HepG2 (cell line): ENCODE results near the gene OSER1. TPM values are rescaled to one million over a fixed set of nuclear protein-coding genes. Genes with fewer than 3 reads are reported as not detected.

ENCODE experiments used
- EED ChIP-seq: sonication (generic); formaldehyde crosslinking; IDR thresholded peaks from 2 replicates; pipeline ENCODE4 v1.5.0; 2020; ENCODE audit warnings: mild to moderate bottlenecking, missing genetic modification reagents
- EZH2 ChIP-seq: conservative IDR thresholded peaks from 2 replicates; pipeline ENCODE4 v1.6.1; 2012; ENCODE audit warnings: mild to moderate bottlenecking, low read depth, low read length, moderate library complexity
- IKZF5 ChIP-seq: IDR thresholded peaks from 2 replicates; pipeline ENCODE4 v1.6.1; 2018; ENCODE audit warnings: missing genetic modification reagents, mild to moderate bottlenecking, missing compliant biosample characterization
- JUND ChIP-seq: sonication (generic); formaldehyde crosslinking; IDR thresholded peaks from 2 replicates; pipeline ENCODE4 v1.8.0; 2022; ENCODE audit warnings: mild to moderate bottlenecking, missing genetic modification reagents
- NFYB ChIP-seq: sonication (generic); formaldehyde crosslinking; IDR thresholded peaks from 2 replicates; pipeline ENCODE4 v1.4.0; 2020; ENCODE audit warnings: missing genetic modification reagents
- PAX8 ChIP-seq: sonication (generic); formaldehyde crosslinking; IDR thresholded peaks from 2 replicates; pipeline ENCODE4 v1.8.0; 2022; ENCODE audit warnings: mild to moderate bottlenecking, missing genetic modification reagents, borderline replicate concordance
- PTBP1 ChIP-seq: fragments of 200-400 bp; formaldehyde crosslinking; IDR thresholded peaks from 2 replicates; pipeline ENCODE4 v1.6.1; 2018; ENCODE audit warnings: low read length, low read depth; ENCODE audit not compliant: poor library complexity, severe bottlenecking
- SIX4 ChIP-seq: sonication (generic); formaldehyde crosslinking; IDR thresholded peaks from 2 replicates; pipeline ENCODE4 v1.4.0; 2020; ENCODE audit warnings: missing genetic modification reagents
- STAT6 ChIP-seq: sonication (generic); formaldehyde crosslinking; IDR thresholded peaks from 2 replicates; pipeline ENCODE4 v1.4.0; 2020; ENCODE audit warnings: missing genetic modification reagents, mild to moderate bottlenecking, borderline replicate concordance
- TEAD3 ChIP-seq: optimal IDR thresholded peaks from 2 replicates; pipeline ENCODE3; 2016; ENCODE audit warnings: borderline replicate concordance
- TMF1 ChIP-seq: sonication (generic); formaldehyde crosslinking; IDR thresholded peaks from 2 replicates; pipeline ENCODE4 v1.8.1; 2022; ENCODE audit warnings: low read depth, missing genetic modification reagents
- ZC3H13 ChIP-seq: sonication (generic); formaldehyde crosslinking; IDR thresholded peaks from 2 replicates; pipeline ENCODE4 v1.8.1; 2023; ENCODE audit warnings: mild to moderate bottlenecking, missing genetic modification reagents, moderate library complexity
- ZFP1 ChIP-seq: IDR thresholded peaks from 2 replicates; pipeline ENCODE4 v1.6.1; 2016
- ZKSCAN1 ChIP-seq: fragments of 150-350 bp; IDR thresholded peaks from 2 replicates; pipeline ENCODE4 v1.6.1; 2014; ENCODE audit warnings: low read length
- polyA plus RNA-seq, 8 experiments: library from polyadenylated mRNA; depleted of rRNA in 3 of 8; stranded (reverse) in 7 of 8; unstranded in 1 of 8; fragments of >200 nt; fragmentation: Illumina TruSeq in 4 of 8; extraction: Trizol in 4 of 8; gene quantifications; 2 replicates each; pipeline versions ENCODE4 v1.2.1 to v1.2.3, GENCODE V29; 2011 to 2016; ENCODE audit warnings: low read depth in 4 of 8, missing spikeins in 1 of 8, mixed read lengths in 1 of 8; ENCODE audit not compliant: insufficient read depth in 1 of 8
- total RNA-seq, 5 experiments: library from RNA; depleted of rRNA; stranded (reverse); fragments of >200 nt; fragmentation: Illumina TruSeq; extraction: Trizol; gene quantifications; 2 replicates each; pipeline ENCODE4 v1.2.3, GENCODE V29; 2016; ENCODE audit warnings: low read depth in 1 of 5
- TF ChIP-seq, protein P1 (sequence below): sonication (generic); formaldehyde crosslinking; IDR thresholded peaks from 2 replicates; pipeline ENCODE4 v1.5.0; 2020; ENCODE audit warnings: missing genetic modification reagents, mild to moderate bottlenecking, borderline replicate concordance
- TF ChIP-seq, protein P2 (sequence below): sonication (generic); formaldehyde crosslinking; IDR thresholded peaks from 2 replicates; pipeline ENCODE4 v1.4.0; 2020; ENCODE audit warnings: missing genetic modification reagents, borderline replicate concordance
- TF ChIP-seq, protein P3 (sequence below): sonication (generic); formaldehyde crosslinking; IDR thresholded peaks from 2 replicates; pipeline ENCODE4 v1.4.0; 2020; ENCODE audit warnings: missing genetic modification reagents, borderline replicate concordance
- TF ChIP-seq, protein P4 (sequence below): conservative IDR thresholded peaks from 2 replicates; pipeline ENCODE4 v1.6.1; 2018; ENCODE audit warnings: missing genetic modification reagents

Gene OSER1
- total and polyA plus RNA-seq, 2 of the 13 experiments (the other 11 are each of a cell fraction or from before 2014, with no cell fraction given), result 71.2 to 71.5 TPM

DNA sequence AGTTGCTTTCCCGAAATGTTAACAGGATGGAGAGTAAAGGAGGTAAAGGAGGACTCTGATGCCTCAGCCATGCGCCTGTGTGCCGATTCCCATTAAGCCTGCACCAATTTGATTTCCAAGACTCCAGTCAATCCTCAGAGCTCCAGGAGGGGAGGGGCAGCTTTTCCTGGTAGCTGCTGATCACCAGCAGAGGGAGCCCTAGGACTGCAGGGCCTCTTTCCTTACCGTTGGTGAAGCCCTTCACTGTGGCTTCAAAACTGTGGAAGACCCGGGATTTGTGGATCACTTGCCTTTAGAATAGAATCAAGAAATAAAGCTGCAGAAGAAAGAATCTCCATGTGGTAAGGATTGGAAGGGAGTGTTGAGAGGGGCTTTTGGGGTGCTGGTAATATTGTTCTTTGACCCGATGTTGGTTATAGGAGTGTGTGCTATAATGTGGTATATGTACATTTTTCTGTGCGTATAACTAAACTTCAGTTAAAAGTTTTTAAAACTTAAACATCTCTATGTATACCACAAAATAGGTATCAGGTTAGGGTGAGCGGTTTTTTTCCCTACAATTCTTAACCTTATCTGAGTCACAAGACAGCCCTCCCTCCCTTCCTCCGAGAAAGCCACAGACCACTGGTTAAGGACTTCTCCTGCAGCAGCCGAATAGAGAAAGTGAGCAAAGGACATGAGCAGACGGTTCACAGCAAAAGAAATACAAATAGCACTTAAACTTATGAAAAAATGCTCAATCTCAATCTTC lies 6.9 kb upstream of the OSER1 start (continued):
- TF ChIP-seq IKZF5 (peak; percentile 55; the same call in 1 of the 2 replicates), ZFP1 (CRISPR knock-in tag) (no peak), EED (CRISPR knock-in tag) (no peak), TMF1 (CRISPR knock-in tag) (0 out of 2 replicates have a peak, but pooled peaks have one; percentile 31), ZKSCAN1 (no peak), EZH2 (no peak), SIX4 (CRISPR knock-in tag) (no peak), PTBP1 (no peak), STAT6 (CRISPR knock-in tag) (0 out of 2 replicates have a peak, but pooled peaks have one; percentile 25), ZC3H13 (CRISPR knock-in tag) (no peak), TEAD3 (CRISPR knock-in tag) (peak; percentile 65), PAX8 (no peak), JUND (no peak), NFYB (no peak)
- TF ChIP-seq, protein P1, sequence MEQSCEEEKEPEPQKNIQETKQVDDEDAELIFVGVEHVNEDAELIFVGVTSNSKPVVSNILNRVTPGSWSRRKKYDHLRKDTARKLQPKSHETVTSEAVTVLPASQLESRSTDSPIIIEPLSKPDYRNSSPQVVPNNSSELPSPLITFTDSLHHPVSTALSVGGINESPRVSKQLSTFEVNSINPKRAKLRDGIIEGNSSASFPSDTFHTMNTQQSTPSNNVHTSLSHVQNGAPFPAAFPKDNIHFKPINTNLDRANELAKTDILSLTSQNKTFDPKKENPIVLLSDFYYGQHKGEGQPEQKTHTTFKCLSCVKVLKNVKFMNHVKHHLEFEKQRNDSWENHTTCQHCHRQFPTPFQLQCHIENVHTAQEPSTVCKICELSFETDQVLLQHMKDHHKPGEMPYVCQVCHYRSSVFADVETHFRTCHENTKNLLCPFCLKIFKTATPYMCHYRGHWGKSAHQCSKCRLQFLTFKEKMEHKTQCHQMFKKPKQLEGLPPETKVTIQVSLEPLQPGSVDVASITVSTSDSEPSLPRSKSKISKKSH, result no peak
- TF ChIP-seq, protein P2, sequence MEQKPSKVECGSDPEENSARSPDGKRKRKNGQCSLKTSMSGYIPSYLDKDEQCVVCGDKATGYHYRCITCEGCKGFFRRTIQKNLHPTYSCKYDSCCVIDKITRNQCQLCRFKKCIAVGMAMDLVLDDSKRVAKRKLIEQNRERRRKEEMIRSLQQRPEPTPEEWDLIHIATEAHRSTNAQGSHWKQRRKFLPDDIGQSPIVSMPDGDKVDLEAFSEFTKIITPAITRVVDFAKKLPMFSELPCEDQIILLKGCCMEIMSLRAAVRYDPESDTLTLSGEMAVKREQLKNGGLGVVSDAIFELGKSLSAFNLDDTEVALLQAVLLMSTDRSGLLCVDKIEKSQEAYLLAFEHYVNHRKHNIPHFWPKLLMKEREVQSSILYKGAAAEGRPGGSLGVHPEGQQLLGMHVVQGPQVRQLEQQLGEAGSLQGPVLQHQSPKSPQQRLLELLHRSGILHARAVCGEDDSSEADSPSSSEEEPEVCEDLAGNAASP (CRISPR knock-in tag), result peak; percentile 68
- TF ChIP-seq, protein P3, sequence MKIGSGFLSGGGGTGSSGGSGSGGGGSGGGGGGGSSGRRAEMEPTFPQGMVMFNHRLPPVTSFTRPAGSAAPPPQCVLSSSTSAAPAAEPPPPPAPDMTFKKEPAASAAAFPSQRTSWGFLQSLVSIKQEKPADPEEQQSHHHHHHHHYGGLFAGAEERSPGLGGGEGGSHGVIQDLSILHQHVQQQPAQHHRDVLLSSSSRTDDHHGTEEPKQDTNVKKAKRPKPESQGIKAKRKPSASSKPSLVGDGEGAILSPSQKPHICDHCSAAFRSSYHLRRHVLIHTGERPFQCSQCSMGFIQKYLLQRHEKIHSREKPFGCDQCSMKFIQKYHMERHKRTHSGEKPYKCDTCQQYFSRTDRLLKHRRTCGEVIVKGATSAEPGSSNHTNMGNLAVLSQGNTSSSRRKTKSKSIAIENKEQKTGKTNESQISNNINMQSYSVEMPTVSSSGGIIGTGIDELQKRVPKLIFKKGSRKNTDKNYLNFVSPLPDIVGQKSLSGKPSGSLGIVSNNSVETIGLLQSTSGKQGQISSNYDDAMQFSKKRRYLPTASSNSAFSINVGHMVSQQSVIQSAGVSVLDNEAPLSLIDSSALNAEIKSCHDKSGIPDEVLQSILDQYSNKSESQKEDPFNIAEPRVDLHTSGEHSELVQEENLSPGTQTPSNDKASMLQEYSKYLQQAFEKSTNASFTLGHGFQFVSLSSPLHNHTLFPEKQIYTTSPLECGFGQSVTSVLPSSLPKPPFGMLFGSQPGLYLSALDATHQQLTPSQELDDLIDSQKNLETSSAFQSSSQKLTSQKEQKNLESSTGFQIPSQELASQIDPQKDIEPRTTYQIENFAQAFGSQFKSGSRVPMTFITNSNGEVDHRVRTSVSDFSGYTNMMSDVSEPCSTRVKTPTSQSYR (CRISPR knock-in tag), result no peak
- TF ChIP-seq, protein P4, sequence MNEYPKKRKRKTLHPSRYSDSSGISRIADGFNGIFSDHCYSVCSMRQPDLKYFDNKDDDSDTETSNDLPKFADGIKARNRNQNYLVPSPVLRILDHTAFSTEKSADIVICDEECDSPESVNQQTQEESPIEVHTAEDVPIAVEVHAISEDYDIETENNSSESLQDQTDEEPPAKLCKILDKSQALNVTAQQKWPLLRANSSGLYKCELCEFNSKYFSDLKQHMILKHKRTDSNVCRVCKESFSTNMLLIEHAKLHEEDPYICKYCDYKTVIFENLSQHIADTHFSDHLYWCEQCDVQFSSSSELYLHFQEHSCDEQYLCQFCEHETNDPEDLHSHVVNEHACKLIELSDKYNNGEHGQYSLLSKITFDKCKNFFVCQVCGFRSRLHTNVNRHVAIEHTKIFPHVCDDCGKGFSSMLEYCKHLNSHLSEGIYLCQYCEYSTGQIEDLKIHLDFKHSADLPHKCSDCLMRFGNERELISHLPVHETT (CRISPR knock-in tag), result no peak
